HepG2 (cell line): Measurements from ENCODE around the gene PHYH. TPM values are rescaled to one million over a fixed set of nuclear protein-coding genes. Genes with fewer than 3 reads are reported as not detected.

Experiments used
- ATAC-seq: fragments of 200-7000 bp; cut with Tn5 transposase; 3 replicates; pipeline ENCODE4 v1.9.1; 2020; ENCODE audit warnings: mild to moderate bottlenecking, moderate library complexity
- BruUV-seq: library from RNA; stranded (reverse); fragments of 400-500 nt; replicated peaks from 2 replicates; lab custom pipeline; 2021; lab: Mats Ljungman, UMichigan
- CTCF ChIA-PET: fragments of 300-600 bp; formaldehyde crosslinking; extraction: SDS; loops from one replicate; lab custom pipeline; 2021; ENCODE audit warnings: low total read pairs, inconsistent platforms, low intra/inter-chr PET ratio; lab: Yijun Ruan, JAX
- POLR2A ChIA-PET: fragments of 350-600 bp; sonication (Branson Sonifier 250); formaldehyde crosslinking; loops from one replicate; lab custom pipeline; 2020; ENCODE audit warnings: antibody characterized with exemption, inconsistent platforms; lab: Yijun Ruan, JAX
- DNase-seq: peaks from one replicate; pipeline ENCODE4 v3.0.0-alpha.2; 2015; ENCODE audit warnings: low spot score
- FAIRE-seq: peaks from 3 replicates; lab custom pipeline; 2011; peaks lifted over from hg19 to GRCh38; lab: Jason Lieb, UNC
- H2AFZ ChIP-seq: one replicate; pipeline ENCODE4 v1.6.1; 2011; ENCODE audit warnings: low read length, inconsistent platforms
- H3K27ac ChIP-seq: fragments of 300-600 bp; 3 replicates; pipeline ENCODE4 v1.8.0; 2011; ENCODE audit warnings: mixed run types, mild to moderate bottlenecking, mixed read lengths, low read length, inconsistent platforms; ENCODE audit not compliant: insufficient read depth; ENCODE audit errors: extremely low read length
- H3K27me3 ChIP-seq, 2 experiments: fragments of 200-600 bp in 1 of 2; 2 replicates in 1 of 2; 3 replicates in 1 of 2; pipeline versions ENCODE4 v1.6.0 to v1.8.0; 2011; ENCODE audit warnings: low read length in 2 of 2, mild to moderate bottlenecking in 2 of 2, moderate library complexity in 2 of 2, inconsistent platforms in 1 of 2; ENCODE audit not compliant: insufficient read depth in 2 of 2, control insufficient read depth in 1 of 2
- H3K36me3 ChIP-seq, 2 experiments: fragments of 200-600 bp in 1 of 2; replicated peaks in 1 of 2; 2 replicates in 1 of 2; 3 replicates in 1 of 2; pipeline versions ENCODE4 v1.5.1 to v1.8.0; 2011; ENCODE audit warnings: low read length in 2 of 2, inconsistent platforms in 1 of 2; ENCODE audit not compliant: insufficient read depth in 2 of 2, control insufficient read depth in 1 of 2
- H3K4me1 ChIP-seq: 2 replicates; pipeline ENCODE4 v1.5.1; 2012; ENCODE audit warnings: low read length, inconsistent platforms; ENCODE audit not compliant: insufficient read depth
- H3K4me2 ChIP-seq: 2 replicates; pipeline ENCODE4 v1.6.0; 2011; ENCODE audit warnings: low read depth, low read length, inconsistent platforms
- H3K4me3 ChIP-seq, 3 experiments: fragments of 200-600 bp in 1 of 3; sonication (generic), shearing (Covaris generic) in 1 of 3; replicated peaks in 1 of 3; 2 replicates each; pipeline ENCODE4 v1.5.1; 2011 to 2016; ENCODE audit warnings: low read length in 3 of 3, inconsistent platforms in 2 of 3, low read depth in 2 of 3, mild to moderate bottlenecking in 2 of 3, control low read depth in 1 of 3, mixed read lengths in 1 of 3; ENCODE audit not compliant: insufficient read depth in 1 of 3
- H3K79me2 ChIP-seq: one replicate; pipeline ENCODE4 v1.6.1; 2011; ENCODE audit warnings: low read length, inconsistent platforms; ENCODE audit not compliant: insufficient read depth
- H3K9ac ChIP-seq: 2 replicates; pipeline ENCODE4 v1.6.0; 2011; ENCODE audit warnings: mild to moderate bottlenecking, low read depth, low read length, inconsistent platforms; ENCODE audit not compliant: insufficient read depth
- H3K9me3 ChIP-seq: 2 replicates; pipeline ENCODE4 v1.5.1; 2012; ENCODE audit warnings: mild to moderate bottlenecking, low read length
- H4K20me1 ChIP-seq: 2 replicates; pipeline ENCODE4 v1.6.0; 2011; ENCODE audit warnings: inconsistent platforms, mild to moderate bottlenecking, low read length, moderate library complexity; ENCODE audit not compliant: insufficient read depth
- ETS1 ChIP-seq: sonication (generic); formaldehyde crosslinking; IDR thresholded peaks from 2 replicates; pipeline ENCODE4 v1.4.0; 2020; ENCODE audit warnings: missing genetic modification reagents
- IRX3 ChIP-seq: sonication (generic); formaldehyde crosslinking; IDR thresholded peaks from 2 replicates; pipeline ENCODE4 v1.8.1; 2023; ENCODE audit warnings: mild to moderate bottlenecking, low read depth, missing genetic modification reagents, borderline replicate concordance
- PITX1 ChIP-seq: sonication (generic); formaldehyde crosslinking; IDR thresholded peaks from 2 replicates; pipeline ENCODE4 v1.5.1; 2020; ENCODE audit warnings: mild to moderate bottlenecking, missing genetic modification reagents
- ZNF501 ChIP-seq: sonication (generic); formaldehyde crosslinking; IDR thresholded peaks from 2 replicates; pipeline ENCODE4 v1.5.1; 2020; ENCODE audit warnings: mild to moderate bottlenecking, moderate library complexity, missing genetic modification reagents
- WGBS: methylation state at CpG from one replicate; pipeline ENCODE4 v1.1.6; 2017; ENCODE audit warnings: low lambda C conversion rate; 5-methylcytosine and 5-hydroxymethylcytosine counted together
- in situ Hi-C: cut with HindIII; loops from 2 replicates; pipeline ENCODE4 v1.10.0; 2017; ENCODE audit warnings: low pct_unique_long_range_greater_than_20kb; ENCODE audit not compliant: extremely low pct_ligation_motif_present
- intact Hi-C: fragments of 100-400 bp; cut with micrococcal nuclease; formaldehyde crosslinking; loops from one replicate; pipeline ENCODE4 v1.10.0; 2022; ENCODE audit not compliant: unreplicated experiment
- polyA plus RNA-seq, 8 experiments: library from polyadenylated mRNA; depleted of rRNA in 3 of 8; stranded (reverse) in 7 of 8; unstranded in 1 of 8; fragments of >200 nt; fragmentation: Illumina TruSeq in 4 of 8; extraction: Trizol in 4 of 8; gene quantifications; 2 replicates each; pipeline versions ENCODE4 v1.2.1 to v1.2.3, GENCODE V29; 2011 to 2016; ENCODE audit warnings: low read depth in 4 of 8, missing spikeins in 1 of 8, mixed read lengths in 1 of 8; ENCODE audit not compliant: insufficient read depth in 1 of 8
- total RNA-seq, 5 experiments: library from RNA; depleted of rRNA; stranded (reverse); fragments of >200 nt; fragmentation: Illumina TruSeq; extraction: Trizol; gene quantifications; 2 replicates each; pipeline ENCODE4 v1.2.3, GENCODE V29; 2016; ENCODE audit warnings: low read depth in 1 of 5
- TF ChIP-seq, protein P1 (sequence below): sonication (generic); formaldehyde crosslinking; IDR thresholded peaks from 2 replicates; pipeline ENCODE4 v1.4.0; 2020; ENCODE audit warnings: missing genetic modification reagents
- TF ChIP-seq, protein P2 (sequence below): sonication (generic); formaldehyde crosslinking; IDR thresholded peaks from 2 replicates; pipeline ENCODE4 v1.8.1; 2023; ENCODE audit warnings: mild to moderate bottlenecking, missing genetic modification reagents, borderline replicate concordance

The PHYH gene
- total and polyA plus RNA-seq, 2 of the 13 experiments (the other 11 are each of a cell fraction or from before 2014, with no cell fraction given) = 27.2 to 34.5 TPM

DNA sequence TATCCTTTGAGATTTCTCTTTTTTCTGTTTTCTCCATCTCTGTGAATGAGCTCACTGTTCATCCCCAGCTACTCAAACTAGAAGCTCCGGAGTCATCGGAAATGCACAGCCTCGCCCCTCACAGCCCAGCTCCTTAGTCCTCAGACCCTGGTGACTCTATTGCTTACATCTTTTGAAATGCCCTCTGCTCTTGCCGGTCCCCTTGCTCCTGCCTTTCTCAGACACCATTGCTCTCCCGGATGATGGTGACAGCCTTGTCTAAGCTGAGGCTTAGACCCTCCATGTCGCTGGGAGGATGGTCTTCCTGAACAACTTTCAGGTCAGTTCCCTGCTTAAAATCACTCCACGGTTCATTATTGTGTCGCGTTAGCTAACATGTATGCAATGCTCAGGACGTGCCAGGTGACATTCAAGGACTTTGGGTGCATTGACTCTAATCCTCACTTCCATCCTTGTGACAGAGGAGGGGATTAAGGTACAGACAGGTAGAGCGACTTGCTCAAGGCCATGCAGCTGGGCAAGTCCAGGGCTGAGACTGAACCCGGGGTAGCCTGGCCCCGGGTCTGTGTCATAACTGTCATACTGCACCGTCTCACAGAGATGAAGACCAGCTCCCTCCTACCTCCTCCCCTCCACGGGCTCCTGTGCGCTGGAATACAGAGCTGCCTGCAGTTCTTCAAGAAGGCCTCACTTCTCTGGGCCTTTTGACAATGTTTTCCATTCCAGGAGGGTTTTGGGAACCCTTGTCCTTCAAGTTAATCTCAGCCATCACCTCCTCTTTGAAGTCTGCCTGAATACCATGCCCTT, 61.4 kb downstream of the PHYH start:
- H3K79me2 ChIP-seq = no peaks in the 10 kb centered on the region
- no peak overlapping the region for H2AFZ ChIP-seq
- H3K4me2 ChIP-seq = 0 out of 2 replicates have a peak overlapping the region, but pooled peaks have one; percentile 10
- H3K9me3 ChIP-seq = no peaks in the 10 kb centered on the region
- H4K20me1 ChIP-seq = no peaks in the 10 kb centered on the region
- no peak overlapping the region for H3K4me3 ChIP-seq
- H3K27ac ChIP-seq = no peak overlapping the region
- DNase-seq (no peak), ATAC-seq (peak; percentile 31), FAIRE-seq (no peak)
- WGBS = 43% methylated on average over 15 of the region's 16 CpGs
- H3K4me1 ChIP-seq = peaks cover 45% of the 10 kb centered on the region
- no peak for TF ChIP-seq ETS1 (CRISPR knock-in tag)
- TF ChIP-seq ZNF501 (CRISPR knock-in tag) = no peak
- TF ChIP-seq IRX3 (CRISPR knock-in tag) = no peak
- TF ChIP-seq PITX1 (CRISPR knock-in tag) = 0 out of 2 replicates have a peak, but pooled peaks have one; percentile 40
- TF ChIP-seq, protein P1, sequence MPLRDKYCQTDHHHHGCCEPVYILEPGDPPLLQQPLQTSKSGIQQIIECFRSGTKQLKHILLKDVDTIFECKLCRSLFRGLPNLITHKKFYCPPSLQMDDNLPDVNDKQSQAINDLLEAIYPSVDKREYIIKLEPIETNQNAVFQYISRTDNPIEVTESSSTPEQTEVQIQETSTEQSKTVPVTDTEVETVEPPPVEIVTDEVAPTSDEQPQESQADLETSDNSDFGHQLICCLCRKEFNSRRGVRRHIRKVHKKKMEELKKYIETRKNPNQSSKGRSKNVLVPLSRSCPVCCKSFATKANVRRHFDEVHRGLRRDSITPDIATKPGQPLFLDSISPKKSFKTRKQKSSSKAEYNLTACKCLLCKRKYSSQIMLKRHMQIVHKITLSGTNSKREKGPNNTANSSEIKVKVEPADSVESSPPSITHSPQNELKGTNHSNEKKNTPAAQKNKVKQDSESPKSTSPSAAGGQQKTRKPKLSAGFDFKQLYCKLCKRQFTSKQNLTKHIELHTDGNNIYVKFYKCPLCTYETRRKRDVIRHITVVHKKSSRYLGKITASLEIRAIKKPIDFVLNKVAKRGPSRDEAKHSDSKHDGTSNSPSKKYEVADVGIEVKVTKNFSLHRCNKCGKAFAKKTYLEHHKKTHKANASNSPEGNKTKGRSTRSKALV (CRISPR knock-in tag) = no peak
- TF ChIP-seq, protein P2, sequence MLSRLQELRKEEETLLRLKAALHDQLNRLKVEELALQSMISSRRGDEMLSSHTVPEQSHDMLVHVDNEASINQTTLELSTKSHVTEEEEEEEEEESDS (CRISPR knock-in tag) = no peak
- ChIA-PET CTCF (no interaction called here), POLR2A (interaction anchor here (1.6 kb wide), 1 partner anchor 61 kb away, joined by 5 read pairs; the partner anchor contains the start of gene PHYH)
- H3K9ac ChIP-seq = no peak overlapping the region
- no peaks in the 10 kb centered on the region for H3K36me3 ChIP-seq
- BruUV-seq = no TSS peak
- intact Hi-C loops = no loop called here
- in situ Hi-C loops = no loop called here
- peaks cover 0 to 5% of the 10 kb centered on the region in 2 experiments; a peak in 1 of 5 replicates for H3K27me3 ChIP-seq
